NCI-H446 treated with DMSO at 0.1 percent for 48 hours (cell line): ENCODE results near the gene P2RY13.

Source experiments
- DNase-seq: peaks from one replicate; lab custom pipeline; 2025; lab: John Stamatoyannopoulos, UW

P2RY13 gene

DNA sequence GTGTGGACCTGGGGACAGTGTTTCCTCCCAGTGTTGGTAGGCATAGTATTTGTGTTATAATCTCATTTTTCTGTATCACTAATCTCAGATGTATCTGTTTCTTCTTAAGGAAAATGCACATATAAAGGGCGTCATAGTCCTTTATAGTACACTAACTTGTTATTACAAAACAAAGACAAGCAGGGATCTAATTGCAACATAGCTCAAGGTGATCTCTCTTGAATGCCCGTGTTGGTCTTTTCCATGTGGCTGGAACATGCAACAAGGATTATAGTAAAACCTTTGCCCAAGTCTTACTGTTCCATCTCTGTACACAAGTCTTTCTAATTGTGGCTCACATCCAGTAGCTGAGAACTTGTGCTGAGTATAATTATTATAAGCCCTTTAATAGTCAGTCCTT is 9.2 kb downstream of the P2RY13 start:
- no peak for DNase-seq

DNA sequence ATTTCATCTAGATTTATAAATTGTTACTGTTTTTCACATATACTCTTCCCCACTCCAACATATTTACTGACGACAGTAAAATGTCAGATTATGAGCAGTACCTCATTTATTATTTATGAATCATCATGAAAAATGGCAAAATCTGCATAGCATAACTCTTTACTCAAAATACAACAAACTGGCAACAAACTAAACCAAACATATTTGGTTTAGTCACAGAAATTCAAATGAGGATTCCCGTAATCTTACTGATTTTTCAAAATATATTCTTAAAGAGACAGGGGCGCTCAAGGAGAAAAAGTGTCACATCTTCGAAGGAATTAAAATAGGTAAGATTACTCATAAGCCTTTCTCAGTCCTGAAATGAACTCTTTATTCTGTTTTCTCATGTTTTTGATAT is 9.7 kb downstream of the P2RY13 start:
- no peak for DNase-seq

DNA sequence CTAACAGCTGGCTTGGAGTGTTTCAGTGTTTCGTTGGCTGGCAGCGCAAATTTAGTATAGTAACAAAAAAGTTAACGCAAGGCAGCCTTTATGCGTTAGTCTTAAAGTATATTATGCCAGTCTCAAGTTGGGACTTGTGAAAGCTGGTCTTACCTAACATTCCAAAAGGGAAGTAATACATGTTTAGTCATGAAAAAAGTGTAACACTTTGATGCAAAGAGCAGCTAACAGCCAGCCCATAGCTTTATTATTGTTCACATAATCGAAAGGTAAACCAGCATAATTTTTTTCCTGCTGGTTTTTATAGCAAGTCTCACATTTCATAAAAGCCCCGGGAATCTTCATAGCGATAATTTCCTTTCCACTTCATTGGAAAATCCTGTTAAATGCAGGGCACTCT is 10.4 kb downstream of the P2RY13 start:
- DNase-seq, result no peak

DNA sequence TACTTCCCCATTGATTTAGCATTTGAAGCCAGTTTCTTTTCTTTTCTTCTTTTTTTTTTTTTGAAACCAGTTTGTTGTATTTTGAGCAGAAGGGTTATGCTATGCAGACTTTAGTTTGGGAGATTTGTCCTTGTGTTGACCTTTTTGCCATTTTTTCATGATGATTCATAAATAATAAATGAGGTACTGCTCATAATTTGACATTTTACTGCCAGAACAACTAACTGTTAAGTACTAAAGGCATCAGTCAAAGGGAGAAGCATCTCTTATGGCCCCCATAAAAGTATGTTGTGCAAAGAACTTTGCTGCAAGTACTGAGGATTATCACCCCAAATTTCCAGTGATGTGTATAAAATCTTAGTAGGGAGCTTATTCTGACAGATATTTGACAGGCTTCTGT is 11.0 kb downstream of the P2RY13 start:
- no peak for DNase-seq

DNA sequence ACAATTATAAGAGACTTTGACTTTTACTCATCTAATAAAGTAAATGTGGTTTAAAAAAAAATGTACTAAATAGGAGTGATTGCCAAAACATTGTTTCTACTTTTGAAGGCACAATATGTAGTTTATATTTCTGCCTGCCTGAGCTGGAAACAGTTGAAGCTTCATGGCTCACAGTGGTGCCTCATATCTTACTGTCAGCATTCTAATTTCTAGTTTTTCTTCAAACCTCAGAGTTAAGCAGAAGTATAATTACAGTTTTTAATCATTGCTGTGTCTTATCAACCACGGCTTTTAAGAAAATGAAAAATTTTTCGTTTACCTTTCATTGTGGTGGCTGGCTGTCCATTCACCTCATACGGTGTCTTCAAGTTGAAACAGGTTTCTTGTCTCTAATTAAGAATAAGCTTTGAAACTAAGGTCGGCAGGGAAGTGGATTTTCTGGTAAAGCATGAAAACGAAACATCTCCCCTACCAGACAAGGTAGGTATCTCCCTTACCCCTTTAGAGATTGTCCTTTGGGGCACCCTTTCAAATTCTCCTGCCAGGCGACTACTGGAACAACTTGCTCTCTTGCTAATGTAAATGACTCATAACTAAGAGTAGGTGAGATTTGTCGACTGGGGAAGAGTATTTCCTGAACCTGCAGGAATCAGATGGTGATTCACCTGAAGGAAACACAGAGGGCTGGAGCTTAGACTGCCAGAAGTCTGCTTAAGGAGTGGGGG is 12.9 kb downstream of the P2RY13 start, which contains the start of gene GPR87:
TSS of gene GPR87 (minus strand) at position 554 of the 725 bp plus-strand sequence. CDS start 16,720 bp downstream, outside the sequence.
- DNase-seq, result no peak

DNA sequence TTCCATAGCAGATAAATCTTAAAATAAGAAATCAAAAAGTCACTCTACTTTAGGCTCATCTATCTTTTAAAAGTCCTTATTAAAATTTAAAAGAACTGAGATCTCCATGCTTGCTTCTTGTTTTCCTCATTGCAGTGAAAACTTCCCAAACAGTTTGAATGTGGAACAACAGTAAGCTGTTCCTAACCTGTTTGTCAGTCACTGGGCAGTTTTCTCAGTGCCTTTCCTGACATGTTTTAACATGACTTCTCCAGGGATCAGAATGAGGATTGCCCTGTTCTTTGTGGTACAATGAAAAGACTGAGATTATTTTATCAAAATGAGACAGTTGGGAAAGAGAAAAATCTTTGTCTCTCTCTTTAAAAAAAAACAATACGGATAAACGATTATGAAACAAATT is 13.5 kb downstream of the P2RY13 start:
- no peak for DNase-seq

DNA sequence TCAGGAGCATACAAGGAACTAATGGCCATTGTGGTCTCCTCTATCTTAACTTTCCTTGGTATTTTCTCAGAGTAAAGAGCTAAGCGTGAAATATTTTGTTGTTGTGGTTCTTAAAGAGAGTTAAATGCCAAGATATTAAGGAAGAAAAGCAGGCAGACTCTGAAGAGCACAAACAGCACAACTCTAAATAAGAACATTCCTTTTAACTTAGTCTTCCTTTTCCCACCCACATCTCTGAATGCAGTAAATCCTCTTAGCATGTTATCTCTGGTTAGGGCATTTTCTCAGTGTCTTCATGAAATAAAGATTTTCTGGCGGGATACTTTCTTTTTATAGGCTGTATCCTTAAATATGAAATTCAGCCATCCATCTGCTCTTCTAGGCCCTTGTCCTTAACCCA is 14.2 kb downstream of the P2RY13 start:
- no peak for DNase-seq

DNA sequence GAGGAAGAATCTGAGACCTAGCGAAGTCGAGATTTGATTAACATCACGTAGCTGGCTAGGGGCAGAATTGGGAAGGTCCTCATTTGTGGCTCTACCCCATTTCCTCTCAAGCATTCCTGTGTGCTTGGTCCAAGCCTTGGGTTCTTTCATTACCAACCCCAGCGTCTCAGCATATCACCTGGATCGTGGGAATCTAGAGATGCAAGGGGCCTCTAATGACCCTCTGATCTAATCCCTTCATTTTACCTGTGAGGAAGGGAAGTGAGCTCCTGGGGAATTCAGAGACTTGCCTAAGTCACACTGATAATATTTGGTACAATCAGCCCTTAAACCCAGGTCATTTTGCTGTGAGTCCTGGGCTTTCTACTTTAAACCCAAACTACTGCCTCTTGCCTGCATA is 14.8 kb downstream of the P2RY13 start:
- DNase-seq, result no peak

DNA sequence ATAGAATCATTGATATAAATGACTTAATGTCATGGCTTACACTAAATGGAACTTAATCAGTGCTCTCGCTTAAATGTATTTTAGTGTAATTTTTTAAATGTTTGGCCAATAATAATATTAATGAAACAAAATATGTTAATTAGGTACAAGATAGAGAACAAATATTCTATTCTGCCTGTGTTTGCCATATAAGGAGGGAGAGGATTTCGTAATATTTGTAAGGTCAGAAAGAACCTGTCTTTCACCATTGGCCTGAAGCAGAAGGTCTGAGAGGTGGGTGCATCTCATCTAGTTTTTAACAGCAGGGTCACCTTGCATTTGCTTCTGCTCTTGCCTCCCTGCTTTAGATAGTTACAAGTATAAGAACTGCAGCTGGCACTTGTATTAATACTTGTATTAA is 15.2 kb downstream of the P2RY13 start:
- no peak for DNase-seq

DNA sequence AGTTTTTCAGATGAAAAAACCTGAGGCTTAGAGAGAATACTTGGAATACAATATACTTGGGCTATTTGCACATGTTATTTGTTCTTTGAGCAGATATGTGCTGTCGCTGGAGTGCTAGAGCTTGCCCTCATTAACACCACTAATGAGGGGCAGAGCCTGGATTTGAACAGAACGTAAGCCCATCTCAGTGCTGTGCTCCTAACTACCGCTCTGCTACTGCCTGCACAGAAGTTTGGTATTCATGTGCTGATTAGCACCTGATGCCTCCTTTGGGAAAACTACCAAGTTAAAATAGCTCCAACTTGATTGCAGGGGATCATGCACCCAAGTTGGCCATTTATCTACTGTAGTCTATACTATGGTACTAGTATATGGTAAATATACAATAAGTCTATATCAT is 16.4 kb downstream of the P2RY13 start:
- DNase-seq, result no peak

DNA sequence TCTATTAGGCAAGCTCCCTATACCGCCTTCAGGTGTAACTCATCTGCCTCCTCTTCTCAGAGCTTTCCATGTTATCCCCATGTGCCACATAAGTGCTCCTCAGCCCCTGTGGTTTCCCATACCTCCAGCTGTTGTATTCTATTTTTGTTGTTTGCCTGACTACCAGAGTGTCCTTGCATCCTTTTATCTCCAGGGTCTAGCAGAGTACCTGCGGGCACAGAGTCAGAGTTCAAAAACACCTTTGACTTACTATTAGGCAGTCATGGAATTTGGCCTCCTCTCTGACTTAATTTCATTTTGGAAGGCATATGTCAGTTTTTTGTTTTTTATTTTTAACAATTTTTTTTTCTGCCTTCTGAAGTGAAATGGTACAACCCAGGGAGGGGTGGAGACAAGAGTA is 19.8 kb downstream of the P2RY13 start:
- DNase-seq, result no peak

DNA sequence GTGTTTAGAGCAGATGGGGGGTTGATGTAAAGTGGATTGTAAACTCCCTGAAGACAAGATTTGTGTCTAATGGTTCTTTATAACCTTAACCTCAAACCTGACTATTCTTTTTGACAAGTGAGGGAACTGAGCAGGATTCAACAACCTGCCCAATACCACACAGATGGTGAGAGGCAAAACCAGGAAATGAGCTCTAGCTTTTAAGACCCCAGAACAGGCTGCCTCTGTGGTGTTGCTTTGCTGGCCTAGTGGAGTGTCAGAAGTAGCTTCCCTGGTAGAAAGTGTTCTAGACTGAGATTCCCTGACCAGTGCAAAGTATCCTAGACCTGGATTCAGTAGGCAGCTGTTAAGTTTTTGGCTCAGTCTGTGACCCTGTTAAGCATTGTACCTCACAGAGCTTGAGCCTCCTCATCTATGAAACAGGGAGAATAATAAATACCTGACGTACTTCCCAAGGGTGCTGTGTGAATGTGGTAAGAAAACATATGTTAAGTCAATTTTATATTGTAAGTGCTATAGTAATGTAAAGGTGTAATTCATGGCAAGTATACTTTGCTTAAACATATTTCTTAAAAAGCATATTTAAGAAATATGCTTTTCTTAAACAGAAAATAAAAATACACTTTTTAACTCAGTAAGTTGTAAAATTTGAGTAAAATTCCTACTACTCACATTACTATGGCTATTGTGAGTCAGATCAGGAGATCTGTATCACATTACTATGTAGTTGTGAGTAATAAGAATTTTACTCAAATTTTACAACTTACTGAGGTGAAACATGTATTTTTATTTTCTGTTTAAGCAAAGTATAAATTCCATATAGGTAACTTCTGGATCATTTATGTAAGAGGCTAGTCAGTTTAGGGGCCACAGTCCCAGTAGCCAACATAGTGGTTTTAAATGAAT is 21.5 kb downstream of the P2RY13 start:
- no peak for DNase-seq

DNA sequence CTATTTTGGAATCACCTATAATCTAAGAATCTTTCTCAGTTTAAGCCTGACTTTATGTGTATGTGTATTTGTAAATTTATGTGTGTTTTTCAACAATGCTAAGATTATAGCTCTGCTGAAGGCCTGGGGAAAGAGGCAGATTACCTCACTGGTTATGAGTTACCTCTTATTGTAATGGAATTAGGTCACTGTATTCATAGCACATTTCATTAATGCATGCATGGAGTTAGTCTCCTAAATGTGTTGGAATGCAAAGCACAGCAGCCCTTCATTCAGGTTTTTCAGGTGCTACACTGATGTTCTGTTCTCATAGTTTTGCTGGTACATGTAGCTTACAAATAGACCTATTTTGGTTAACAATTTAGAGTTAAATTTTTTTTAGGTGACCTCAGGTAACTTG is 22.2 kb downstream of the P2RY13 start:
- no peak for DNase-seq

DNA sequence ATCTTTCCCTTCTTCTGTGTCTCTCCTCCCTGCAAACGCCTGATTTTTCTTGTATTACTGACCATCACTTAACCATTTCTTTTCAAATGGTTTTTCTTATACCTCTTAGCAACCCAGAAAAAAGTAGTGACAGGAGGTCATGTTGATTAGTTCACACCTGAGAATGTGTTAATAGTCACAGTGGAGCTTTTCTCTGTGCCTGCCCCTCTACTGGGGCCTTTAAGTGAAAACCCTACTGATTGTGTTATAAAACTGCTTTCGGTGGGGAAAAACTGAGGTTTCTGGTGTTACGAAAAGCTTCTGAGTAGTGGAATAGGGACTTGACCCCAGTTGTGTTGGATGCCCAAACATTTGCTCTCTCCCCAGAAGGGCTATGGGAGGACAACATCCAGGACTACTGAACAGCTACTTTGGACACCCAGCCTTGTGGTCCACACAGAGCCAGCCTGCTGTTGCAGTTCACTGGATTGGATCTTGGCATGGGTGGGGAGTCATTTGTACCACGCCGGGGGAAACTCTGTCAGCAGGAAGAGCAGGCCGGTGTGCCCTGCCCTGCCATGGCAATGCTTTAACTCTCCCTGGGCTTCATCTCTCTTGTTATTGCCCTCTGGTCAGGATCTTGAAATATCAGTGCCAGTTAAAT is 23.1 kb downstream of the P2RY13 start:
- no peak for DNase-seq

DNA sequence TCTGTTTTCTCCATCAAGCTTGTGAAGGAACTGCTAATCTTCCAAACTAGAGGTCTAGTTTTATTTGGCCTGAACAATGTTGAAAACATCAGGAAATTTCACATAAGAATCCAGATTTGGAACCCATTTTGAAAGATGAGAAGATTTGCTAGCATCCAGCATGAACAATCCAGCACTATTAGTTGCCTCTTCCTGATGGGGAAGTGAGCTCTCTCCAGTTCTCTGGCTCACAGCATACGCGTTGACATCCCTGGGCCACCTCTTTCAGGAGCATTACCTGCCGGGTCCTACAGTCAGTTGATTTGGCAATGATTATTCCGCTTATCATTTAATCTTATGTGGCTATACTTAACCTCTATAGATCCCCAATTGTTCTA is 23.6 kb downstream of the P2RY13 start:
- no peak for DNase-seq

DNA sequence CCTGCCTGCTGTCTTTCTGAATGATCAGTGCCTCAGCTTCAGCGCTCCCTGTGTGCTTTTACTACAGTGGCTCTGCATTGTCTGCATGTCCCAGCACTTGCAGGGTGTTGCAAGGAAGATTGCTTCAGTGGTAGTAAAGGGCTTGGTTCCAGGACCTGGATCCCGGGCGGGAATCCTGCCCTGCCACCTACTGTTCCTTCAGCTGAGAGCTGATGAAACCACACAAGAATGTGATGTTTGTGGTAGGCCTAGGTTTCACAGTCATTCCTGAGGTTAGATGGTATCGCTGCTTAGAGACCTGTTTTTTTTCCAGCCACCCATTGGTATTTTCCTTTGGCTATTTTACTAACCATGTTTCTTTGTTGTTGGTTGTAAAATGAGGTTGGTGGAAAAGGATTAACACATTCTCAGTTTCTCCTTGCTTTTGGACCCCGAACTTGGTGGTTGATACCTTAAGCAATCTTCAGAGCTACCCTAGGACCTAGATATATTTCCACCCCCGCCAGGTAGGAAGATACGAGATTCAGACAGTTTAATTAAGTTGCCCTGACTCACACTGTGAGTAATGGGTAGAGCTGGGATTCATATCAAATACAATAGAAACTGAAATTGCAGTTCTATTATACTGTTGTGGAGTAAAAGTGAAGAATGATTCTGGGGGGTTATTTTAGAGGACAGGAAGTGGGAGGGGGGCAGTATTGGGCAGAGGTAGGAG is 24.1 kb downstream of the P2RY13 start:
- no peak for DNase-seq

DNA sequence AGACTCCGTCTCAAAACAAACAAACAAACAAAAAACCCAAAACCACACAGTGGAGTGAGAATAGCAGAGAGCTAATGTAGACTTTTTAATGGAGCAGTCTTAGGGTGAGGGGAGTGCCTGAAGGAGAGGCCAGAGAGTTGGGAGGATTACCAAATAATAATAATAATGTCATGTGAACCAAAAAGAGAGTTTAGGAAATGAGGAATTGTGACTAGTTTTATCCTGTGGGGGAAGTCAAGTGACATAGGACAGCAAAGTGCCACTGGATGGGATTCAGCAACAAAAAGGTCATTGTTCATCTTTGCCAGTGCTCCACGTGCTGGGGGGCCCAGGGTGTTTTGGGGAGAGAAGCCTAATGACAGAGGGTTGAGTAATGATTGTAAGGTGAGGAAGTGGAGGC is 25.6 kb downstream of the P2RY13 start:
- no peak for DNase-seq

DNA sequence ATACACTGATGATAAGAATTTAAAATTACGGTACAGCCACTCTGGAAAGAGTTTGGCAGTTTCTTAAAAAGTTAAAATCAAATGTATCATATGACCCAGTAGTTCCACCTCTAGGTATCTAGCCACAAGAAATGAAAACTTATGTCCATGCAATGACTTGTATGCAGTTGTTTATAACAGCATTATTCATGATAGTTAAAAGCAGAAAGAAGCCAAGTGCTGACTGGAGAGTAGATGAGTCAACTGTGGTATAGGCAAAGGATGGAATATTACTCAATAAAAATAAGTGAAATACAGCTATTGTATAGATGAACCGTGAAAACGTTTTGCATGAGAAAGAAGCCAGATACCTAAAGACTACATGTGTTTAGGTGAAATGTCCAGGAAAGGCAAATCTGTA is 27.6 kb downstream of the P2RY13 start:
- DNase-seq, result no peak

DNA sequence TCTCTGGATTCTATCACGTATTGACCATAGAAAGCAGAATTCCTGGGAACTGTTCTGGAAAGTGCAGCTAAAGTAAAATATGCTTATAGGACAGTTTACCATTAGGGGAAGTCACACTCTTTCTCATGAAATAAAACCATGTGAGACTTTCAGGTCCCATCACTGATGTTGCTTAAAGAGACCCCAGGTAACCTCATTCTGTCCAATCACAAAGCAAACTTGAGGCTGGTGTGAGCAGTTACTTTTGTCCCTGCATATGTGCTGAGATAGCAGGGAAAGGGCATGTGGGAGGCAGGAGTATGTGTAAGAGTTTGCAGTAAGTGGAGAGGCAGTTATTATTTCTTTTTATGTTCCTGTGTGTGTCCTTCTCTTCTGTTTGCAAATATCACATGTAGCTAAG is 28.8 kb downstream of the P2RY13 start:
- DNase-seq, result no peak

DNA sequence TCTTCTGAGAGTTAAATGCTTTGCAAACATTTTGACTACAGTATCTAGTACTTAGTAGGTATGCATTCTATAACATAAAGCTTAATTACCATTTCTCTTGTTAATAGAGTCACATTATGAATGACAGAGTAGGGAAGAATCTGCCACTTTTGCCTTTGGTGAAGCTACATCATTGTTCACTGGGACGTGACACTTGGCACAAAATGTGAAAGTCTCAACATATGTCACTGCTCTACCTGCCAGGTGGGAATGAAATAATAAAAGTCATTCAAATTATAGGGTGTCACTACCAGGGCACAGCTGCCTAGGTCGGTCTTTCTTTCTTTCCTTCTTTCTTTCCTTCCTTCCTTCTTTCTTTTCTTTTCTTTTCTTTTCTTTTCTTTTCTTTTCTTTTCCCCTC is 30.3 kb downstream of the P2RY13 start:
- no peak for DNase-seq

DNA sequence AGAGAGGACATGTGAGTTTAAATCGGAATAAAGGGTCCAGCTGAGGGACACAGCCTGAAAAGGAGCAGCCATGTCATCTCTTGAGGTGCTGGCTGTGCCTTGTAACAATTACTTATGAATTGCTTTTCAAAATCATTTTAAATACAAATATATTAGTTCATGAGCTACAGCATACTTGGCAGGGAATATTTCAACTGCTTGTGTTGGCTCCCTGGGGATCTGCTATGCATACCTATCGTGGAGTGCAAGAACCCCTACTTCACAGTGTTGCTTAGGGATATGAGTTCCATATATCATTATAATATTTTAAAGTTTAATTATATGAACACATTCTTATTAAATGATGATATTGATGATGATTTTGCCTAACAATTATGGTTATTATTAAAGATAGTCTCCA is 31.9 kb downstream of the P2RY13 start:
- no peak for DNase-seq

DNA sequence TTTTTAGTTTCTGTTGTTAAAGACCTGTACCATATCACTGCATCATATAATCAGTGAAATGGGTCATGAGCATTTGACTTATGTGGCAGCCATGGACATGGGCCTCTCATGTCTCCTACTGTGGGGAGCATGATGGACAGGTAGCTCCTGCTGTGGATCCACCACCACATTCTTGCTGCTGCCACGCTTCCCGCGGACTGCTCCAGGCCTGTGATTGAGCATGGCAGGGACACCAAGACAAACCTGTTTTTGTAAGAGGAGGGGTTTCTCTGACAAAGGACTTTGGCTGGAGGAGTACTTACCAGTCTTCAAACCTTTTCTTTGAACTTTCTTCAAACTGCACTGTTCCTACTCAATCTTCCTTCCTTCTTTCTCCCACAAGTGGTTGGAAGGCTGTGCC is 33.1 kb downstream of the P2RY13 start:
- no peak for DNase-seq
